ENCODE results near the gene GLIS1.
A peak's percentile ranks its signal among the peaks of the same experiment; 100 is the strongest.

- TF ChIP-seq, protein P1, sequence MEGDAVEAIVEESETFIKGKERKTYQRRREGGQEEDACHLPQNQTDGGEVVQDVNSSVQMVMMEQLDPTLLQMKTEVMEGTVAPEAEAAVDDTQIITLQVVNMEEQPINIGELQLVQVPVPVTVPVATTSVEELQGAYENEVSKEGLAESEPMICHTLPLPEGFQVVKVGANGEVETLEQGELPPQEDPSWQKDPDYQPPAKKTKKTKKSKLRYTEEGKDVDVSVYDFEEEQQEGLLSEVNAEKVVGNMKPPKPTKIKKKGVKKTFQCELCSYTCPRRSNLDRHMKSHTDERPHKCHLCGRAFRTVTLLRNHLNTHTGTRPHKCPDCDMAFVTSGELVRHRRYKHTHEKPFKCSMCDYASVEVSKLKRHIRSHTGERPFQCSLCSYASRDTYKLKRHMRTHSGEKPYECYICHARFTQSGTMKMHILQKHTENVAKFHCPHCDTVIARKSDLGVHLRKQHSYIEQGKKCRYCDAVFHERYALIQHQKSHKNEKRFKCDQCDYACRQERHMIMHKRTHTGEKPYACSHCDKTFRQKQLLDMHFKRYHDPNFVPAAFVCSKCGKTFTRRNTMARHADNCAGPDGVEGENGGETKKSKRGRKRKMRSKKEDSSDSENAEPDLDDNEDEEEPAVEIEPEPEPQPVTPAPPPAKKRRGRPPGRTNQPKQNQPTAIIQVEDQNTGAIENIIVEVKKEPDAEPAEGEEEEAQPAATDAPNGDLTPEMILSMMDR (conservative IDR thresholded peaks at IDR 0.05; ENCODE audit: low read depth in 2 of 2), result 0 out of 4 replicates have a peak, but pooled peaks of 1 of the 2 experiments have one; percentile 19
- TF ChIP-seq, protein P2, sequence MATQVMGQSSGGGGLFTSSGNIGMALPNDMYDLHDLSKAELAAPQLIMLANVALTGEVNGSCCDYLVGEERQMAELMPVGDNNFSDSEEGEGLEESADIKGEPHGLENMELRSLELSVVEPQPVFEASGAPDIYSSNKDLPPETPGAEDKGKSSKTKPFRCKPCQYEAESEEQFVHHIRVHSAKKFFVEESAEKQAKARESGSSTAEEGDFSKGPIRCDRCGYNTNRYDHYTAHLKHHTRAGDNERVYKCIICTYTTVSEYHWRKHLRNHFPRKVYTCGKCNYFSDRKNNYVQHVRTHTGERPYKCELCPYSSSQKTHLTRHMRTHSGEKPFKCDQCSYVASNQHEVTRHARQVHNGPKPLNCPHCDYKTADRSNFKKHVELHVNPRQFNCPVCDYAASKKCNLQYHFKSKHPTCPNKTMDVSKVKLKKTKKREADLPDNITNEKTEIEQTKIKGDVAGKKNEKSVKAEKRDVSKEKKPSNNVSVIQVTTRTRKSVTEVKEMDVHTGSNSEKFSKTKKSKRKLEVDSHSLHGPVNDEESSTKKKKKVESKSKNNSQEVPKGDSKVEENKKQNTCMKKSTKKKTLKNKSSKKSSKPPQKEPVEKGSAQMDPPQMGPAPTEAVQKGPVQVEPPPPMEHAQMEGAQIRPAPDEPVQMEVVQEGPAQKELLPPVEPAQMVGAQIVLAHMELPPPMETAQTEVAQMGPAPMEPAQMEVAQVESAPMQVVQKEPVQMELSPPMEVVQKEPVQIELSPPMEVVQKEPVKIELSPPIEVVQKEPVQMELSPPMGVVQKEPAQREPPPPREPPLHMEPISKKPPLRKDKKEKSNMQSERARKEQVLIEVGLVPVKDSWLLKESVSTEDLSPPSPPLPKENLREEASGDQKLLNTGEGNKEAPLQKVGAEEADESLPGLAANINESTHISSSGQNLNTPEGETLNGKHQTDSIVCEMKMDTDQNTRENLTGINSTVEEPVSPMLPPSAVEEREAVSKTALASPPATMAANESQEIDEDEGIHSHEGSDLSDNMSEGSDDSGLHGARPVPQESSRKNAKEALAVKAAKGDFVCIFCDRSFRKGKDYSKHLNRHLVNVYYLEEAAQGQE (IDR thresholded peaks at IDR 0.05; ENCODE audit: unreplicated experiment), result no peak
- no peak for TF ChIP-seq NANOG (IDR thresholded peaks at IDR 0.05; ENCODE audit: borderline replicate concordance)
- TF ChIP-seq EZH2 (IDR thresholded peaks at IDR 0.05; ENCODE audit: low read depth, unreplicated experiment), result no peak
- TF ChIP-seq POLR2AphosphoS5 (IDR thresholded peaks at IDR 0.05; ENCODE audit: low read depth), result no peak
Observed at GRCh38 chr1:53499257-53500203, 239.4 kb downstream of the GLIS1 start.

Measured in GM23338 (cell line).